ENCODE measurements around the gene INTS11.

GRCh38 chr1:1321477-1321876, 3.0 kb downstream of the INTS11 start:
- no peak for TF ChIP-seq CTCF (IDR thresholded peaks at IDR 0.05)
- no peak for TF ChIP-seq POLR2A (IDR thresholded peaks at IDR 0.05)
